Upper lobe of left lung (tissue), 4 donors: Measurements from ENCODE around the gene DLG2.

Experiments used
- CTCF ChIP-seq, 6 experiments: fragments of 450-650 bp in 4 of 6; fragments of 200-600 bp in 2 of 6; sonication (generic) in 2 of 6; IDR thresholded peaks; one replicate each; pipeline ENCODE4 v1.5.1; 2016 to 2019; ENCODE audit warnings: antibody characterized with exemption in 6 of 6
- POLR2A ChIP-seq, 4 donors: fragments of 450-650 bp; IDR thresholded peaks; one replicate each; pipeline ENCODE4 v1.5.1; 2016 to 2017; ENCODE audit warnings: antibody characterized with exemption in 4 of 4, mild to moderate bottlenecking in 2 of 4

GRCh38 chr11:84865257-84865656 is 761.9 kb downstream of the DLG2 start:
- no peak for TF ChIP-seq CTCF (IDR thresholded peaks at IDR 0.05)
- TF ChIP-seq POLR2A (IDR thresholded peaks at IDR 0.05): no peak
